Activated naive CD8-positive, alpha-beta T cell treated with anti-CD3 and anti-CD28 coated beads, Interleukin-2, amount 50 U/mL, for 24 hours (primary cell): ENCODE data around the gene CALN1.

Source experiments
- ATAC-seq: fragments of 150-1000 bp; cut with Tn5 transposase; one replicate; pipeline ENCODE4 v1.10.0; 2021
- DNase-seq: peaks from one replicate; pipeline ENCODE4 v3.0.0; 2021
- H3K27ac Mint-ChIP-seq: one replicate; pipeline ENCODE4 v1.8.0; 2021; ENCODE audit warnings: mild to moderate bottlenecking, mixed read lengths
- H3K27me3 Mint-ChIP-seq: one replicate; pipeline ENCODE4 v1.8.0; 2021; ENCODE audit warnings: mixed read lengths
- H3K36me3 Mint-ChIP-seq: one replicate; pipeline ENCODE4 v1.8.0; 2021; ENCODE audit warnings: low read depth, mixed read lengths
- H3K4me1 Mint-ChIP-seq: one replicate; pipeline ENCODE4 v1.8.0; 2021; ENCODE audit warnings: mixed read lengths
- H3K4me3 Mint-ChIP-seq: one replicate; pipeline ENCODE4 v1.8.0; 2021; ENCODE audit warnings: mild to moderate bottlenecking, moderate library complexity, mixed read lengths
- H3K9me3 Mint-ChIP-seq: one replicate; pipeline ENCODE4 v1.8.0; 2021; ENCODE audit warnings: mixed read lengths

CALN1 gene

GRCh38 chr7:72283309-72283708 is 128.8 kb downstream of the CALN1 start:
- H3K27ac Mint-ChIP-seq, result no peak overlapping the region
- no peaks in the 10 kb centered on the region for H3K4me1 Mint-ChIP-seq
- DNase-seq (no peak), ATAC-seq (no peak)
- no peaks in the 10 kb centered on the region for H3K36me3 Mint-ChIP-seq
- H3K9me3 Mint-ChIP-seq, result peaks cover 6% of the 10 kb centered on the region
- H3K4me3 Mint-ChIP-seq, result no peak overlapping the region
- H3K27me3 Mint-ChIP-seq, result no peaks in the 10 kb centered on the region

GRCh38 chr7:72281308-72281707 is 130.8 kb downstream of the CALN1 start:
- Mint-ChIP-seq H3K4me1 (no peaks in the 10 kb centered on the region), H3K36me3 (no peaks in the 10 kb centered on the region), H3K27me3 (no peaks in the 10 kb centered on the region), H3K4me3 (no peak overlapping the region), H3K9me3 (peaks cover 10% of the 10 kb centered on the region), H3K27ac (no peak overlapping the region)
- no peak for ATAC-seq
- no peak for DNase-seq

GRCh38 chr7:72279203-72279602 is 132.9 kb downstream of the CALN1 start:
- Mint-ChIP-seq H3K4me3 (no peak overlapping the region), H3K27ac (no peak overlapping the region), H3K27me3 (no peaks in the 10 kb centered on the region), H3K4me1 (no peaks in the 10 kb centered on the region), H3K9me3 (peaks cover 18% of the 10 kb centered on the region), H3K36me3 (no peaks in the 10 kb centered on the region)
- DNase-seq (no peak), ATAC-seq (no peak)

- H3K4me1 Mint-ChIP-seq, result no peaks in the 10 kb centered on the region
- H3K36me3 Mint-ChIP-seq, result no peaks in the 10 kb centered on the region
- no peaks in the 10 kb centered on the region for H3K27me3 Mint-ChIP-seq
- peaks cover 15% of the 10 kb centered on the region for H3K9me3 Mint-ChIP-seq
- H3K27ac Mint-ChIP-seq, result no peak overlapping the region
- ATAC-seq (no peak), DNase-seq (no peak)
- no peak overlapping the region for H3K4me3 Mint-ChIP-seq
Measured at GRCh38 chr7:72278550-72278949, 133.6 kb downstream of the CALN1 start.

- no peaks in the 10 kb centered on the region for H3K4me1 Mint-ChIP-seq
- ATAC-seq, result no peak
- no peak for DNase-seq
- no peaks in the 10 kb centered on the region for H3K36me3 Mint-ChIP-seq
- H3K4me3 Mint-ChIP-seq, result no peak overlapping the region
- H3K27ac Mint-ChIP-seq, result no peak overlapping the region
- no peaks in the 10 kb centered on the region for H3K27me3 Mint-ChIP-seq
- peaks cover 13% of the 10 kb centered on the region for H3K9me3 Mint-ChIP-seq
Measured at GRCh38 chr7:72275382-72276070, 136.6 kb downstream of the CALN1 start.

- H3K4me1 Mint-ChIP-seq, result no peaks in the 10 kb centered on the region
Measured at GRCh38 chr7:72272479-72272878, 139.7 kb downstream of the CALN1 start.

GRCh38 chr7:72268796-72269195 is 143.3 kb downstream of the CALN1 start:
- no peaks in the 10 kb centered on the region for H3K27me3 Mint-ChIP-seq
- H3K4me1 Mint-ChIP-seq, result no peaks in the 10 kb centered on the region
- peaks cover 8% of the 10 kb centered on the region for H3K9me3 Mint-ChIP-seq
- ATAC-seq (no peak), DNase-seq (no peak)
- no peak overlapping the region for H3K4me3 Mint-ChIP-seq
- H3K27ac Mint-ChIP-seq, result no peak overlapping the region
- no peaks in the 10 kb centered on the region for H3K36me3 Mint-ChIP-seq

More at GRCh38 chr7:72272479-72272878, 139.7 kb downstream of the CALN1 start:
- H3K9me3 Mint-ChIP-seq, result peaks cover 21% of the 10 kb centered on the region
- H3K4me3 Mint-ChIP-seq, result no peak overlapping the region
- H3K27ac Mint-ChIP-seq, result no peak overlapping the region
- H3K36me3 Mint-ChIP-seq, result no peaks in the 10 kb centered on the region
- no peak for ATAC-seq
- H3K27me3 Mint-ChIP-seq, result no peaks in the 10 kb centered on the region
- DNase-seq, result no peak

GRCh38 chr7:72268090-72268489 is 144.0 kb downstream of the CALN1 start:
- H3K4me1 Mint-ChIP-seq, result no peaks in the 10 kb centered on the region
- DNase-seq (no peak), ATAC-seq (no peak)
- no peaks in the 10 kb centered on the region for H3K27me3 Mint-ChIP-seq
- no peak overlapping the region for H3K27ac Mint-ChIP-seq
- peaks cover 8% of the 10 kb centered on the region for H3K9me3 Mint-ChIP-seq
- H3K36me3 Mint-ChIP-seq, result no peaks in the 10 kb centered on the region
- no peak overlapping the region for H3K4me3 Mint-ChIP-seq

- no peaks in the 10 kb centered on the region for H3K4me1 Mint-ChIP-seq
- H3K36me3 Mint-ChIP-seq, result no peaks in the 10 kb centered on the region
- no peaks in the 10 kb centered on the region for H3K27me3 Mint-ChIP-seq
- ATAC-seq (no peak), DNase-seq (no peak)
- no peak overlapping the region for H3K4me3 Mint-ChIP-seq
- H3K27ac Mint-ChIP-seq, result no peak overlapping the region
- peaks cover 8% of the 10 kb centered on the region for H3K9me3 Mint-ChIP-seq
Measured at GRCh38 chr7:72267291-72267800, 144.8 kb downstream of the CALN1 start.

- DNase-seq (no peak), ATAC-seq (no peak)
- Mint-ChIP-seq H3K27ac (no peak overlapping the region), H3K36me3 (no peaks in the 10 kb centered on the region), H3K4me1 (no peaks in the 10 kb centered on the region), H3K9me3 (peaks cover 8% of the 10 kb centered on the region), H3K4me3 (no peak overlapping the region), H3K27me3 (no peaks in the 10 kb centered on the region)
Measured at GRCh38 chr7:72266771-72267170, 145.4 kb downstream of the CALN1 start.

- no peaks in the 10 kb centered on the region for H3K27me3 Mint-ChIP-seq
- H3K27ac Mint-ChIP-seq, result no peak overlapping the region
- no peak for ATAC-seq
- H3K36me3 Mint-ChIP-seq, result no peaks in the 10 kb centered on the region
- no peak for DNase-seq
- H3K4me1 Mint-ChIP-seq, result no peaks in the 10 kb centered on the region
- H3K4me3 Mint-ChIP-seq, result no peak overlapping the region
- peaks cover 8% of the 10 kb centered on the region for H3K9me3 Mint-ChIP-seq
Measured at GRCh38 chr7:72265071-72265904, 146.8 kb downstream of the CALN1 start.

GRCh38 chr7:72260406-72260805 is 151.7 kb downstream of the CALN1 start:
- no peak overlapping the region for H3K4me3 Mint-ChIP-seq
- H3K27me3 Mint-ChIP-seq, result no peaks in the 10 kb centered on the region
- H3K27ac Mint-ChIP-seq, result no peak overlapping the region
- H3K9me3 Mint-ChIP-seq, result peaks cover 7% of the 10 kb centered on the region
- DNase-seq, result no peak
- no peaks in the 10 kb centered on the region for H3K4me1 Mint-ChIP-seq
- no peak for ATAC-seq
- no peaks in the 10 kb centered on the region for H3K36me3 Mint-ChIP-seq

- DNase-seq (no peak), ATAC-seq (no peak)
- Mint-ChIP-seq H3K36me3 (no peaks in the 10 kb centered on the region), H3K4me1 (no peaks in the 10 kb centered on the region), H3K27ac (no peak overlapping the region), H3K4me3 (no peak overlapping the region), H3K27me3 (no peaks in the 10 kb centered on the region), H3K9me3 (peaks cover 7% of the 10 kb centered on the region)
Measured at GRCh38 chr7:72258074-72258473, 154.1 kb downstream of the CALN1 start.

- DNase-seq (no peak), ATAC-seq (no peak)
- Mint-ChIP-seq H3K9me3 (peaks cover 7% of the 10 kb centered on the region), H3K27ac (no peak overlapping the region), H3K27me3 (no peaks in the 10 kb centered on the region), H3K4me3 (no peak overlapping the region), H3K4me1 (no peaks in the 10 kb centered on the region), H3K36me3 (no peaks in the 10 kb centered on the region)
Measured at GRCh38 chr7:72254455-72254854, 157.7 kb downstream of the CALN1 start.

- DNase-seq, result no peak
- no peak for ATAC-seq
- H3K4me3 Mint-ChIP-seq, result no peak overlapping the region
- H3K27ac Mint-ChIP-seq, result no peak overlapping the region
- H3K27me3 Mint-ChIP-seq, result no peaks in the 10 kb centered on the region
- no peaks in the 10 kb centered on the region for H3K4me1 Mint-ChIP-seq
- H3K9me3 Mint-ChIP-seq, result peaks cover 8% of the 10 kb centered on the region
- H3K36me3 Mint-ChIP-seq, result no peaks in the 10 kb centered on the region
Measured at GRCh38 chr7:72249106-72249505, 163.0 kb downstream of the CALN1 start.
